ENCODE measurements around the gene PREP.

DNA sequence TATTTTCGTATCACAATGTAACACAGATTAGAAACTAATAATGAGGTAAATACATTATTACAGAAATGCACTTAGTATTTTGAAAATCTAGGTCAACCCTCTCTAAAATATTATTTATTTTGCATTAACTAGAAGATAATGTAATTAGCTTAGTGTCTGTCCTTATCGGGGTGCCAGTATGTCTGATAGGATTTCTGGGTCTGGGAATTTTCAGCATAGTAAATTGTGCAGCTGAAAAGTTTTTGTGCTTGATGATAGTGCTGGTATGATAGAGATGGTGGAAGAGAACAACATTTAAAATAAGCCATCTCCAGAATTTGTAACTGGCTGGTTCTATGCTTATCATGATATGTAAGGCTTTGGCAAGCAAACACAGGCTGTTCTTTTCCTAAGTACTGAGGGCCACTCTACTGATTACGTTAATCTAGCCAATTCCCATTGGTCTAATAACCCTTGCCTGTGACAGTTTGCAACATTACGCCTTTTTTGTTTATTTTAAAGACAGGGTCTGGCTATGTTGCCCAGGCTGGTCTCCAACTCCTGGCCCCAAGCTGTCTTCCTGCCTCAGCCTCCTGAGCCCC lies 50.8 kb downstream of the PREP start:
- TF ChIP-seq, protein P1, sequence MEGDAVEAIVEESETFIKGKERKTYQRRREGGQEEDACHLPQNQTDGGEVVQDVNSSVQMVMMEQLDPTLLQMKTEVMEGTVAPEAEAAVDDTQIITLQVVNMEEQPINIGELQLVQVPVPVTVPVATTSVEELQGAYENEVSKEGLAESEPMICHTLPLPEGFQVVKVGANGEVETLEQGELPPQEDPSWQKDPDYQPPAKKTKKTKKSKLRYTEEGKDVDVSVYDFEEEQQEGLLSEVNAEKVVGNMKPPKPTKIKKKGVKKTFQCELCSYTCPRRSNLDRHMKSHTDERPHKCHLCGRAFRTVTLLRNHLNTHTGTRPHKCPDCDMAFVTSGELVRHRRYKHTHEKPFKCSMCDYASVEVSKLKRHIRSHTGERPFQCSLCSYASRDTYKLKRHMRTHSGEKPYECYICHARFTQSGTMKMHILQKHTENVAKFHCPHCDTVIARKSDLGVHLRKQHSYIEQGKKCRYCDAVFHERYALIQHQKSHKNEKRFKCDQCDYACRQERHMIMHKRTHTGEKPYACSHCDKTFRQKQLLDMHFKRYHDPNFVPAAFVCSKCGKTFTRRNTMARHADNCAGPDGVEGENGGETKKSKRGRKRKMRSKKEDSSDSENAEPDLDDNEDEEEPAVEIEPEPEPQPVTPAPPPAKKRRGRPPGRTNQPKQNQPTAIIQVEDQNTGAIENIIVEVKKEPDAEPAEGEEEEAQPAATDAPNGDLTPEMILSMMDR (conservative IDR thresholded peaks at IDR 0.05): no peak
- TF ChIP-seq EZH2 (IDR thresholded peaks at IDR 0.05; ENCODE audit: low read depth): no peak

Data from PC-9 (cell line).